Thyroid gland (tissue), 4 donors: ENCODE measurements around the gene C3orf38. TPM values are rescaled to one million over a fixed set of nuclear protein-coding genes. Genes with fewer than 3 reads are reported as not detected.

ENCODE experiments used
- DNase-seq, 2 donors: peaks; one replicate each; pipeline ENCODE4 v3.0.0-alpha.2; 2019
- H3K27ac ChIP-seq, 3 donors: fragments of 200-600 bp; sonication (generic); 1 replicate in 2 of 3; 2 replicates in 1 of 3; pipeline ENCODE4 v1.5.1; 2016 to 2019; ENCODE audit warnings: mild to moderate bottlenecking in 1 of 3, moderate library complexity in 1 of 3
- H3K27me3 ChIP-seq: fragments of 200-600 bp; sonication (generic); one replicate; pipeline ENCODE4 v1.5.1; 2019
- H3K36me3 ChIP-seq, 2 donors: fragments of 200-600 bp; sonication (generic); one replicate each; pipeline ENCODE4 v1.5.1; 2016 to 2019
- H3K4me1 ChIP-seq, 2 donors: fragments of 200-600 bp; sonication (generic); one replicate each; pipeline ENCODE4 v1.5.1; 2017 to 2019
- H3K4me3 ChIP-seq, 3 donors: fragments of 200-600 bp; sonication (generic); replicated peaks in 1 of 3; 1 replicate in 2 of 3; 2 replicates in 1 of 3; pipeline ENCODE4 v1.5.1; 2016; ENCODE audit warnings: mild to moderate bottlenecking in 1 of 3
- H3K9me3 ChIP-seq: fragments of 200-600 bp; sonication (generic); one replicate; pipeline ENCODE4 v1.5.1; 2017
- POLR2A ChIP-seq, 2 donors: fragments of 450-650 bp; IDR thresholded peaks; one replicate each; pipeline ENCODE4 v1.6.1; 2017; ENCODE audit warnings: antibody characterized with exemption in 2 of 2, mild to moderate bottlenecking in 2 of 2, moderate library complexity in 1 of 2
- WGBS, 2 donors: methylation state at CpG; one replicate each; pipeline ENCODE4 v1.1.5; 2017; 5-methylcytosine and 5-hydroxymethylcytosine counted together
- intact Hi-C: fragments of 100-400 bp; cut with DNase I; formaldehyde crosslinking; loops from one replicate; pipeline ENCODE4 v1.15.1; 2023
- total RNA-seq, 4 donors: library from RNA; depleted of rRNA; stranded (reverse); fragments of >200 nt; gene quantifications; one replicate each; pipeline ENCODE4 v1.2.3, GENCODE V29; 2016
- TF ChIP-seq, protein P1 (sequence below), 6 experiments: fragments of 200-600 bp in 3 of 6; fragments of 450-650 bp in 3 of 6; sonication (generic) in 3 of 6; IDR thresholded peaks; one replicate each; pipeline ENCODE4 v1.5.1; 2016 to 2019; ENCODE audit warnings: antibody characterized with exemption in 6 of 6, mild to moderate bottlenecking in 2 of 6, inconsistent platforms in 1 of 6, moderate library complexity in 1 of 6

The C3orf38 gene
- total RNA-seq, 4 donors from 2014 or later: 23.0 to 30.2 (median 24.7) TPM

DNA sequence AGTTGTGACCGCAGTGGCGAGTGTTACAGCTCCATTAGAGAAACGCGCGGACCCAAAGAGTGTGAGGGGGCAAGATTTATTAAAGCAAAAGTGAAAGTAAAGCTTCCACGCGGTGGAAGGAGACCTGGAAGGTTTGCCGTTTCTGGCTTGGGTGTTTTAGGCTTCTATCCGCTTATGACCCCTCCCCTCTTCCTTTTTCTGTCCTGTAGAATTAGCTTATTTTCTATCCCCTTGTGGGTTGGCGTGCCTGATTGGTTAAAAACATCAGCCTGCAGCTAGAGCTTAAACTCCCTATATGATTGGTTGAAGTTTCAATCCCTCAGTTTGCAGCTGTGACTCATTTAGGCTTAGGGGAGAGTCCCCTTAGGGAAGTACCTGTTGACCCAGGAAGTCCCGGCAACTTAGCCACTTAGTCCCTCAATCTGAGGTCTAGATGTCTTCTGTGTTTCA, 39.6 kb downstream of the C3orf38 start:
- no peak for TF ChIP-seq POLR2A (IDR thresholded peaks at IDR 0.05)
- TF ChIP-seq, protein P1, sequence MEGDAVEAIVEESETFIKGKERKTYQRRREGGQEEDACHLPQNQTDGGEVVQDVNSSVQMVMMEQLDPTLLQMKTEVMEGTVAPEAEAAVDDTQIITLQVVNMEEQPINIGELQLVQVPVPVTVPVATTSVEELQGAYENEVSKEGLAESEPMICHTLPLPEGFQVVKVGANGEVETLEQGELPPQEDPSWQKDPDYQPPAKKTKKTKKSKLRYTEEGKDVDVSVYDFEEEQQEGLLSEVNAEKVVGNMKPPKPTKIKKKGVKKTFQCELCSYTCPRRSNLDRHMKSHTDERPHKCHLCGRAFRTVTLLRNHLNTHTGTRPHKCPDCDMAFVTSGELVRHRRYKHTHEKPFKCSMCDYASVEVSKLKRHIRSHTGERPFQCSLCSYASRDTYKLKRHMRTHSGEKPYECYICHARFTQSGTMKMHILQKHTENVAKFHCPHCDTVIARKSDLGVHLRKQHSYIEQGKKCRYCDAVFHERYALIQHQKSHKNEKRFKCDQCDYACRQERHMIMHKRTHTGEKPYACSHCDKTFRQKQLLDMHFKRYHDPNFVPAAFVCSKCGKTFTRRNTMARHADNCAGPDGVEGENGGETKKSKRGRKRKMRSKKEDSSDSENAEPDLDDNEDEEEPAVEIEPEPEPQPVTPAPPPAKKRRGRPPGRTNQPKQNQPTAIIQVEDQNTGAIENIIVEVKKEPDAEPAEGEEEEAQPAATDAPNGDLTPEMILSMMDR (IDR thresholded peaks at IDR 0.05): no peak
- H3K4me1 ChIP-seq: no peaks in the 10 kb centered on the region
- no peak overlapping the region for H3K27ac ChIP-seq
- intact Hi-C loops: no loop called here
- H3K36me3 ChIP-seq: no peaks in the 10 kb centered on the region
- no peaks in the 10 kb centered on the region for H3K9me3 ChIP-seq
- DNase-seq: no peak
- H3K4me3 ChIP-seq: no peak overlapping the region
- WGBS, 2 donors: 93 to 95% methylated on average over 11 of the region's 11 CpGs
- H3K27me3 ChIP-seq: no peaks in the 10 kb centered on the region

DNA sequence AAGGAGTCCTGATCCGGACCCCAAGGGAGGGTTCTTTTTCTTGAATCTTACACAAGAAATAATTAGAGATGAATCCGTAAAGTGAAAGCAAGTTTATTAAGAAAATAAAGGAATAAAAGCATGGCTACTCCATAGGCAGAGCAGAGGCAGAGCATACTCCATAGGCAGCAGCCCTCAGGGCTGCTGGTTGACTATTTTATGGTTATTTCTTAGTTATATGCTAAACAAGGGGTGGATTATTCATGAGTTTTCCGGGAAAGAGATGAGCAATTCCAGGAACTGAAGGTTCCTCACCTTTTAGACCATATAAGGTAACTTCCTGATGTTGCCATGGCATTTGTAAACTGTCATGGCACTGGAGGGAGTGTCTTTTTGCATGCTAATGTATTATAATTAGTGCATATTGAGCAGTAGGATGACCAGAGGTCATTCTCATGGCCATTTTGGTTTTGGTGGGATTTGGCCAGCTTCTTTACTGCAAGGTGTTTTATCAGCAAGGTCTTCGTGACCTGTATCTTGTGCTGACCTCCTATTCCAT, 42.2 kb downstream of the C3orf38 start:
- H3K4me1 ChIP-seq: no peaks in the 10 kb centered on the region
- H3K4me3 ChIP-seq: no peak overlapping the region
- no peaks in the 10 kb centered on the region for H3K36me3 ChIP-seq
- no peak overlapping the region for H3K27ac ChIP-seq
- H3K27me3 ChIP-seq: no peaks in the 10 kb centered on the region
- 73 to 79% methylated on average over 4 of the region's 4 CpGs for WGBS, 2 donors
- intact Hi-C loops: no loop called here
- H3K9me3 ChIP-seq: no peaks in the 10 kb centered on the region
- no peak for DNase-seq
- TF ChIP-seq, protein P1 (IDR thresholded peaks at IDR 0.05): no peak
- TF ChIP-seq POLR2A (IDR thresholded peaks at IDR 0.05): no peak

DNA sequence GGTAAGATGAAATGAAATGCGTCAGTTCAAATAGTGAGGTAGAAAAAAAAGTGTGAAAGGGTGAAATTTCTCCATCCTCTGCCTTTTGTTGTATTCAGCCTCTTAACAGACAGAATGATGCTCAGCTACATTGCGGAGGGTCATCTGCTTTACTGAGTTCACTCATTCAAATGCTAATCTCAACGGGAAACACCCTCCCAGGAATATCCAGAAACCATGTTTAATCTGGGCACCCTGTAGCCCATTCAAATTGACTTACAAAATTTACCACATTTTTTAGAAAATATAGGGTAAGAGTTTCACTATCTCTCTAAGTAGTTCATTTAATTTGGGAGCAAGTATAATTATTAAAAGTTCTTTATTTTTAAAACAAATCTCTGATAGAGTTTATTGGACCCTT, 42.9 kb downstream of the C3orf38 start:
- Histone ChIP-seq H3K4me3 (no peak overlapping the region), H3K4me1 (no peaks in the 10 kb centered on the region), H3K9me3 (no peaks in the 10 kb centered on the region), H3K27ac (no peak overlapping the region), H3K36me3 (no peaks in the 10 kb centered on the region), H3K27me3 (no peaks in the 10 kb centered on the region)
- no peak for DNase-seq
- WGBS, 2 donors: 53 to 80% methylated on average over 3 of the region's 3 CpGs
- TF ChIP-seq POLR2A (IDR thresholded peaks at IDR 0.05): no peak
- TF ChIP-seq, protein P1 (IDR thresholded peaks at IDR 0.05): no peak
- intact Hi-C loops: no loop called here

DNA sequence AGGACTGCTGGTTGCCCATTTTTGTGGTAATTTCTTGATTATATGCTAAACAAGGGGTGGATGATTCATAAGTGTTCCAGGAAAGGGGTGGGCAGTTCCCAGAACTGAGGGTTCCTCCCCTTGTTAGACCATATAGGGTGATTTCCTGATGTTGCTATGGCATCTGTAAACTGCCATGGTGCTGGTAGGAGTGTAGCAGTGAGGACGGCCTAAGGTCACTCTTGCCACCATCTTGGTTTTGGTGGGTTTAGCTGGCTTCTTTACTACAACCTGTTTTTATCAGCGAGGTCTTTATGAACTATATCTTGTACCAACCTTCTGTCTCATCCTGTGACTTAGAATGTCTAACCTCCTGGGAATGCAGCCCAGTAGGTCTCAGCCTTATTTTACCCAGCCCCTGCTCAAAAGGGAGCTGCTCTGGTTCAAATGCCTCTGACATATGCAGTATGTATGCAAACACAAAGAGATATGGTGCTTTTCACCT, 46.2 kb downstream of the C3orf38 start:
- DNase-seq: no peak
- Histone ChIP-seq H3K4me3 (no peak overlapping the region), H3K36me3 (no peaks in the 10 kb centered on the region), H3K27me3 (no peaks in the 10 kb centered on the region), H3K4me1 (no peaks in the 10 kb centered on the region), H3K9me3 (no peaks in the 10 kb centered on the region), H3K27ac (no peak overlapping the region)
- WGBS, 2 donors: 85 to 97% methylated on average over 2 of the region's 2 CpGs
- no peak for TF ChIP-seq POLR2A (IDR thresholded peaks at IDR 0.05)
- TF ChIP-seq, protein P1 (IDR thresholded peaks at IDR 0.05): no peak
- intact Hi-C loops: no loop called here

DNA sequence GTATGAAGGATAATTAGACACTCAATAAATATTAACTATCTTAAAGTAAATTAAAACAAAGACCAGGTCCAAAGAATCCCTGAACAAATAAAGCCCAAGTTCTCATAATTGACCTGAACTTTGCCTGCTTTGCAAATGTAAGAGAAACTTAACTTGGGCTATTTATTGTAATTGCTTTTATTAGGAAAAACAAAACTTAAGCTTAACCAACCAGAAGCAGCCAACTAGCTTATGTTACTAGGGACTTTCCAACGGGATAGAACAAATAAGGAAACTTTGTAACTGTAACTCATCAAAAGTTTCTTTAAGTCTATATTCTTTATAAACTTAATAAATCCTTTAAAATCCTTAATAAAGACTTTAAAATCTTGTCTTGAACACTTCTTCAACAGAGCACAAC, 48.4 kb downstream of the C3orf38 start:
- 51 to 64% methylated on average over 1 of the region's 1 CpG for WGBS, 2 donors
- intact Hi-C loops: no loop called here
- DNase-seq: no peak
- H3K27me3 ChIP-seq: no peaks in the 10 kb centered on the region
- no peak overlapping the region for H3K4me3 ChIP-seq
- H3K36me3 ChIP-seq: no peaks in the 10 kb centered on the region
- H3K4me1 ChIP-seq: no peaks in the 10 kb centered on the region
- TF ChIP-seq POLR2A (IDR thresholded peaks at IDR 0.05): no peak
- TF ChIP-seq, protein P1 (IDR thresholded peaks at IDR 0.05): no peak
- H3K27ac ChIP-seq: no peak overlapping the region
- no peaks in the 10 kb centered on the region for H3K9me3 ChIP-seq
